Right lobe of liver (tissue), 4 donors: ENCODE measurements around the gene NGB.

Source experiments
- POLR2A ChIP-seq: fragments of 450-650 bp; IDR thresholded peaks from one replicate; pipeline ENCODE4 v1.6.1; 2017; ENCODE audit warnings: antibody characterized with exemption, mild to moderate bottlenecking
- TF ChIP-seq, protein P1 (sequence below), 4 donors: fragments of 200-600 bp in 3 of 4; fragments of 450-650 bp in 1 of 4; IDR thresholded peaks; one replicate each; pipeline versions ENCODE4 v1.5.1 to v1.8.0; 2016 to 2022; ENCODE audit warnings: antibody characterized with exemption in 4 of 4, mild to moderate bottlenecking in 2 of 4
- donor health status: DM: no; HTN: no; CAD: no.
- donor health status: DM: no; HTN: no; CAD: no.
- donor health status: DM: no; HTN: yes; CAD: no.

DNA sequence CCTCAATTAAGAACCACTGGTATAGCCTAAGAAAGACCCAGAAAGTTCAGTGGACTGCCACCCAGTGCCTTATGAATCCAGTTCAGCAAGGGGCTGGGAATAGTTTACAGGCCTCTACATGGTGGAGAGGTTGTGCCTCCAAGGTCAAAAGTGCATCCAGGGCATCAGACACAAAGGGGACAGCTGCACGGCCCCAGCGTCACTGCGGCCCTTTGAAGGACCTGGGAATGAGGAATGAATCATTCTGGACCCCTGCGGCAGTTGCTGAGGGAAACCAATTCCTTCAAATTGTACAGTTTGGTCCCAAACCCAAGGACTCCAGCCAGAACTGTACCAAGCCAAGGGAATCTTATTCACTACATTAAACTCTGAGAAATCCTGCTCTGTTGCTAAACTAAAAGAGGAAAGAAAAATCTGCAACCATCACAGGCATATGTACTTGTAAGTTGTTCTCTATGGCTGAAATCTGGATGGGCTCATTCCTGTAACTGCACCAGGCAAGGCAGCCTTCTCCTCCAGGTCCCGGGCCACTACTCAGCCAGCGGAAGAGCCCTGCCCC lies 10.9 kb upstream of the NGB start:
- TF ChIP-seq, protein P1, sequence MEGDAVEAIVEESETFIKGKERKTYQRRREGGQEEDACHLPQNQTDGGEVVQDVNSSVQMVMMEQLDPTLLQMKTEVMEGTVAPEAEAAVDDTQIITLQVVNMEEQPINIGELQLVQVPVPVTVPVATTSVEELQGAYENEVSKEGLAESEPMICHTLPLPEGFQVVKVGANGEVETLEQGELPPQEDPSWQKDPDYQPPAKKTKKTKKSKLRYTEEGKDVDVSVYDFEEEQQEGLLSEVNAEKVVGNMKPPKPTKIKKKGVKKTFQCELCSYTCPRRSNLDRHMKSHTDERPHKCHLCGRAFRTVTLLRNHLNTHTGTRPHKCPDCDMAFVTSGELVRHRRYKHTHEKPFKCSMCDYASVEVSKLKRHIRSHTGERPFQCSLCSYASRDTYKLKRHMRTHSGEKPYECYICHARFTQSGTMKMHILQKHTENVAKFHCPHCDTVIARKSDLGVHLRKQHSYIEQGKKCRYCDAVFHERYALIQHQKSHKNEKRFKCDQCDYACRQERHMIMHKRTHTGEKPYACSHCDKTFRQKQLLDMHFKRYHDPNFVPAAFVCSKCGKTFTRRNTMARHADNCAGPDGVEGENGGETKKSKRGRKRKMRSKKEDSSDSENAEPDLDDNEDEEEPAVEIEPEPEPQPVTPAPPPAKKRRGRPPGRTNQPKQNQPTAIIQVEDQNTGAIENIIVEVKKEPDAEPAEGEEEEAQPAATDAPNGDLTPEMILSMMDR (IDR thresholded peaks at IDR 0.05) = no peak
- TF ChIP-seq POLR2A = no peak
